ENCODE data around the gene PLXNB1.

GRCh38 chr3:48388966-48389365, 40.9 kb downstream of the PLXNB1 start:
- TF ChIP-seq CTCF (IDR thresholded peaks at IDR 0.05) (no peak), POLR2AphosphoS5 (IDR thresholded peaks at IDR 0.05) (no peak), POLR2A (IDR thresholded peaks at IDR 0.05) (no peak)
